GM18868 (cell line): Measurements from ENCODE around the gene CD37.

Source experiments
- ATAC-seq: cut with Tn5 transposase; IDR thresholded peaks from one replicate; pipeline ENCODE4 v1.9.1; 2021; ENCODE audit warnings: mild to moderate bottlenecking, moderate library complexity; ENCODE audit not compliant: unreplicated experiment

Gene CD37

DNA sequence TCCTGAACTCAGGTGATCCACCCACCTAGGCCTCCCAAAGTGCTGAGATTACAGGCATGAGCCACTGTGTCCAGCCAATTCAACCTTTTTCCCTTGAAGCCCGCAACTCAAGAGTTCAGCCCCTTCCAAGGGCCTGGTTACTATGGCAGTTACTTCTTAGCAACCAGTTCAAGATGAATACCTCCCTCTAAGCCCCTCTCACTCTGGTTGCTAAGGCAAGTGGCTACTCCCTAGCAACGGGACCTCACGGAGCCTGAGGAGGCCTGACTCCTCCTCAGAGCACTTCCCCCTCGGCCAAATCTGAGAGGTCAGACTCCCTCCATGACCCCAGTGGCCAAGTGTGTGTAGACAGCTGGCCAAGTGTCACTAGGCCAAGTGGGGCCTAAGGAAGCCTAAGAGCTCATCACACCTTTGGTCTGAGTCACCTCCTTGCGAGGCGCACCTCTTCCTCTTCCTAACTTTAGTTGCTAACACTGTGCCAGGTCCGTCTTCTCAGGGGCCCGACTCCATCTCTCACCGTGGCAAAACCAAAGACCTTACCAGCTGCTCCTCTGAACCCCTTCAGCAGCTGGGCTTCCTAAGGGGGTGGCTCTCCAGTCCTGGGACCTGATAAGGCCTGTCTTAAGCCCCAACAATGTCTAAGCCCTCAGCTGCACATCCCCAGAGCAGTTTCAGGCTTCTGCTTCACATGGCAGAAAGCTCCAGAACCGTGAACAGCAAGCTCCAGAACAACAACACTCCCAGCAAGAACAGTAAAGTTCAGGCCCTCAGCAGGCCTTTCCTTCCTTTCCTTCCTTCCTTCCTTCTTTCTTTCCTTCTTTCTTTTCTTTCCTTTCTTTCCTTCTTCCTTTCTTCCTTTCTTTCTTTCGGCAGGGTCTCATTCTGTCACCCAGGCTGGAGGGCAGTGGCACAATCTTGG lies 9.6 kb downstream of the CD37 start:
- no peak for ATAC-seq

DNA sequence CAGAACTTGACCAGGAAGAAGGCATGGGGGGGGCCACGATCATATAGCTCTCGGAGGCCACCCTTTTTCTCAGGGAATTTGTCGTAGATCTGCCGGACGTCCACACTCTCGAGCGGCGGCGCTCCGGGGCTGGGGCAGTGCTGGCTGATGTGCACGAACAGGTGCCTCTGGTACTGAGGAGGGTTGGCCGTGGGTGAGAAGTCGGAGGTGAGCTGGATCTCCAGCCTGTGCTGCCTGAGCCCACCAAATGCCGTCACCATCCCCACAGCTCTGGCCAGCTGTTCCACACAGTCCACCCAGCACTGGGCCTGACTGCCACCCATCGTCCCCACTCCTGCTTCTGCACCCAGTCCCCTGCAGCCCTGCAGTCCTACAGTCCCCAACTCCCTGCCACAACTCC lies 12.0 kb downstream of the CD37 start:
- no peak for ATAC-seq

DNA sequence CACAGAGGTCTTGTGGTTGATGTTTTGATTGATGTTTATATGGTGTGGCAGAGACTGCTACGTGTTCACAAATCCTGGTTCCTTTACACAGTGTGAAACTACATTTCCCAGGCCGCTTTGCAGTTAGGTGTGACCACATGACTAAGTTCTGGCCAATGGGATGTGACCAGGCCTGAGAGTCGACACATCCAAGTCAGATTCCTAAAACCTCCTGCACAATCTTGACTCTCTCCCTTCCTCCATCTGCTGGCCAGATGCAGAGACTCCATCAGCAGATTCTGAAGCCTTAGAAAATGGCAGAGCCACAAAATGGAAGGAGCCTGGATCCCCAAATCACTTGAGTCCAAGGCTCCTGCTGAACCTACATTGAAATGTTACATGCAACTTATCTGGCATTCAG lies 12.6 kb downstream of the CD37 start:
- ATAC-seq, result no peak

DNA sequence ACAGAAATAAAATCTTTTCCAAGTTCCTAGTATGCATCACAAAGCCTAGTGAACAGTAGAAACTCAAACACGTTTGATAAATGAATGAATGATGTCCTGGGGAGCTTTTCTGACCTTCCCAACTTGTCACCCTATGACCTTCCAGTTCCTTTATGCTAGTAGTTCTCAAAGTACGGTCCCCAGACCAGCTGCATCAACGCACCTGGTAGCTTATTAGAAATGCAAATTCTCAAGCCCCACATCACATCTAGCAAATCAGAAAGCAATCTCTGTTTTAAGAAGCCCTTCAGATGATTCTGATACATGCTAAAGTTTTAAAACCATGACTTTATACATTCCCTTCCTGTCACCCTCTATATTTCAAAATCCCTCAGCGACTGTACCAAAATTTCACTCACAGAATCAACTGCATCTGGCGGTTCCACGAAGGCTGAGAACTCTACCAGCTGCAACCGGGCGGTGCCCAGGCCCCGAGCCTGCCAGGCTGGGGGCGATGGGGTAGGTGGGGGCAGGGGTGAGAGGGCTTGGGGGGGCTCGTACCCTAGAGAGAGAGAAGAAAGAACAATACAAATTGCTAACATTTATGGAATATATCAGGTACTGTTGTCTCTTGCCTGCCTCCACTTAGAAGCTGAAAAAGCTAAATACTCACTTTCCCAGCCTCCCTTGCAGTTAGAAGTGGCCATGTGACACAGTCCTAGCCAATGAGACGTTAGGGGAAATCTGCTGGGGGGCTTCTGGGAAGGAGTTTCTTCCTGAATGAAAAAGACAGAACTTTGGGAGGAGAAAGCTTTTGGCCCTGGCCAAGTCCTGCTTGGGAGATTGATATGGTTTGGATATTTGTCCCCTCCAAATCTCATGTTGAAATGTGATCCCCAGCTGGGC lies 13.3 kb downstream of the CD37 start:
- ATAC-seq, result no peak

DNA sequence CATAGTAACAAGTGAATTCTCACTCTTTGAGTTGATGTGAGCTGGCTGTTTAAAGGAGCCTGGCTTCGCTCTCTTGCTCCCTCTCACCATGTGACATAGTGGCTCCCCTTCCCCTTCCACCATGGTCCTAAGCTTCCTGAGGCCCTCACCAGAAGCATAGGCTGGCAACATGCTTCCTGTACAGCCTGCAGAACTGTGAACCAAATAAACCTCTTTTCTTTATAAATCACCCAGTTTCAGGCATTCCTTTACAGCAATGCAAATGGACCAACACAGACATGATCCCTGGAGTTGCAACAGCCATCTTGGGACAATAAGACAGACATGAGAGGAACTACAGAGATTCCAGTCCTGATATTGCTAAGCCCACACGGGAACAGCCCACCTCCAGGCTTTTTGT lies 14.4 kb downstream of the CD37 start:
- ATAC-seq, result no peak

DNA sequence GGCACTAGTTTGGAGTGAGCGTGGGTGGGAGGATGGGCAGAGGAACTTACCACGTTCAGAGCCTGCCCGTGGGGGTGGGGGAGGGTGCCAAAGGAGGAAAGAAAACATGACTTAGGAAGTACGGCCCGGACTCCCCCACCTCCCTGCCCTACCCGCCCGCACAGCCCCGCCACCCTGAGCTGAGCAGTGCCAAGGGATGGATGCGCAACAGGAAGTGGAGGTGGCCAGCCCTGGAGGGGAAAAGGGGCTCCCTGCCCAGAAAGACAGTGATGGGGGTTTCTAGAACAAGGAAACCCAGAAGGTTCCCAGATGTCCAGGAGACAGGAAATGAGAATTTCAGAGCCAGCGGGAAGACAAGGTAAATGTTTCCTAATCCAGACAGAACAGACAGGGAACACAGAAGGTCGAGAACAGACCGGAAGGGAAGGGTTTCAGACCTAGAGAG lies 20.7 kb downstream of the CD37 start:
- no peak for ATAC-seq

DNA sequence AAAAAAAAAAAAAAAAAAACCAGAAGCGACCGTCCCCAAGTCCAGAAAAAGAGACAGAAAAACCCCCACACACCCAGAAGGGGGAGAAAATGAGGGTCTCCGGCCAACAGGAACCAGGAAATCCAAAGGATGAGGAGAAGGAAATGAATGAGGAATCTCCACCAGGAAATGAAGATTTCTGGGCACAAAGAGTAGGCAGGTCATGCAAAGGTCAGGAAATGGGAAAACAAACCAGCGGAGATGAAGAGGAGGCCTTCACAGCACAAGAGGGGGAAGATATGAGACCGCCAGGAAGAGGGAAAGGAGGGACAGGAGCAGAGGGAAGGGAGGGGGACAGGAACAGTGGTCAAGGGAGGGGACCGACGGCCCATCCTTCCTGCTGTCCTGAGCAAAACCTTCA lies 21.2 kb downstream of the CD37 start:
- no peak for ATAC-seq

DNA sequence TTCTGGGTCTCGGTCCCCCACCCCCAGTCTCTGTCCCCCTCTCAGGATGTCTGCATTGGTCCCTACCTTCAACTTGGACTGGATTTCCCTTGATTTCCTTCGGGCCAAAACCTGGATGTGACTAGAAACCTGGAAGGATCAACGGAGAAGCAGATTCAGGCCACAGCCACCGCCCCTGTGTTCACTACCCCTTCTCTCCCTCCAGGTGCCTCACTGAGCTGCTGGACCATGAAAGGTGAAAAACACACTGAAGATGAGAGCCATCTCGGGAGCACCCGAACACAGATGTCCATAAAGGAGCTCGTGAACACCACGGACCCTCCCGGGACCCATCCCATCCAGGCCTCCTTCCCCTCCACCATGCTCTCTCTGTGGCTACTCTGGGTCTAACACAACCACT lies 22.0 kb downstream of the CD37 start:
- ATAC-seq, result no peak

DNA sequence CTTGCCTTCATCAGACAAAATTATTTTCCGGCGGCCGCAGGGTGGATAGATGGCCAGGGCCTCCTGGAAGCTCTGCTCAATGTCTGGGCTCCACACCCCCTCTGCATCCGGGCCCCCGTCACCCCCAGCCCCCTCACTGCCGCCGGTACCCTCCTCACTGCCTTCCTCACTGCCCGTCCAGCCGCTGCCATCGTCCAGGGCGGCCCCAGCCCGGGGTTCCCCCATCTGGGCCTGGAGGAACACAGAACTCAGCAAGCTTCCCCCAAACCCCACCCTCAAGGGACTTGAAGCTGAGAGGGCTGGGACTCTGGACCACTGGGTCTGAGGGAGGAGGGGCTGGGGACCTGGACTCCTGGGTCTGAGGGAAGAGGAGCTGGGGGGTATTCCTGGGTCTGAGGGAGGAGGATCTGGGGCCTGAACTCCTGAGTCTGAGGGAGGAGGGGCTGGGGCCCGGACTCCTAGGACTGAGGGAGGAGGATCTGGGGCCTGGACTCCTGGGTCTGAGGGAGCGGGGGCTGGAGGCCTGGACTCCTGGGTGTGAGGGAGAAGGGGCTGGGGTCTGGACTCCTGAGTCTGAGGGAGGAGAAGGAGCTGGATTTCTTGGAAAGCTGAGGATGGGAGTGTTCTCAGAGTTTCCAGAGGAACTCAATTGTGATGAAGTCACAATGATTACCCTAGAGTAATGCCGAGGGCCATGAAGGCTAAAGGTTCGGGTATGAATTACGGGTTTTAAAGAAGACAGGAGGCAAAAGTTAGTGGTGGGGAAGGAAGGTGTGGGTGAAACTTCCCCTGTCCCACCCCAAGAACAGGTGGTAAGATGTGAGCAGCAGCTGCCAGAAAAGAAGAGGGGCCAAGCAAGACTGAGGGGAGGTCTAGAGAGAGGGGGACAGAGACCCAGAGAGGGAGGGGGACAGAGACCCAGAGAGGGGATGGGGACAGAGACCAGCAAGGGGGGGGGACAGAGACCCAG lies 24.9 kb downstream of the CD37 start:
- ATAC-seq, result no peak

DNA sequence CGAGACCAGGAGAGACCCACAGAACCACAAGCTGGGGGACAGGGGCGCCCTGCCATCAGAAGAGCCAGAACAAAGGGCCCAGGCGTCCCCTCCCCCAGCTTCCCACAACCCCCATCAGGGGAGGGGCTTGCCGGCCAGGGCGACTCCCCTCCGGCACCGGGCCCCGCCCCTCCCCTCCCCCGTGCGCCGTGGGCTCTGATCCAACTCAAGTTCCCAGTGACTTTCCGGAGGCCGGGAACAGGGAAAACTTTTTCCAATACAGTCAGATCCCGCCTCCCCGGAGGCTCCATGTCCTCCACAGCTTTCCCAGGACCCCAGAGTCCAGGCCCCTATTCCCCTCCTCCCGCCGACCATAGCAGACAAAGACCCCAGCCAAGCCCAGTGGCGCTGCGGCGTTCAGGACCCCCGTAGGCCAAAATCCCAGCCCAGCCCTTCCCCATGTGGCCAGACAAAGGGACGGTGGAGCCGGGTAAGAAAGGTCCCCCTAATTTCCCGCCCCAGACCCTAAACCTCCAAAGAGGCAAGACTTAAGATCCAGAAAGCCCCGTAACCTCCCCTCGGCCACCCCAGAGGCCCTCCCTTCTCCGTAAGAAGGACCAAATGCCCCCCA lies 26.3 kb downstream of the CD37 start:
- ATAC-seq, result no peak

DNA sequence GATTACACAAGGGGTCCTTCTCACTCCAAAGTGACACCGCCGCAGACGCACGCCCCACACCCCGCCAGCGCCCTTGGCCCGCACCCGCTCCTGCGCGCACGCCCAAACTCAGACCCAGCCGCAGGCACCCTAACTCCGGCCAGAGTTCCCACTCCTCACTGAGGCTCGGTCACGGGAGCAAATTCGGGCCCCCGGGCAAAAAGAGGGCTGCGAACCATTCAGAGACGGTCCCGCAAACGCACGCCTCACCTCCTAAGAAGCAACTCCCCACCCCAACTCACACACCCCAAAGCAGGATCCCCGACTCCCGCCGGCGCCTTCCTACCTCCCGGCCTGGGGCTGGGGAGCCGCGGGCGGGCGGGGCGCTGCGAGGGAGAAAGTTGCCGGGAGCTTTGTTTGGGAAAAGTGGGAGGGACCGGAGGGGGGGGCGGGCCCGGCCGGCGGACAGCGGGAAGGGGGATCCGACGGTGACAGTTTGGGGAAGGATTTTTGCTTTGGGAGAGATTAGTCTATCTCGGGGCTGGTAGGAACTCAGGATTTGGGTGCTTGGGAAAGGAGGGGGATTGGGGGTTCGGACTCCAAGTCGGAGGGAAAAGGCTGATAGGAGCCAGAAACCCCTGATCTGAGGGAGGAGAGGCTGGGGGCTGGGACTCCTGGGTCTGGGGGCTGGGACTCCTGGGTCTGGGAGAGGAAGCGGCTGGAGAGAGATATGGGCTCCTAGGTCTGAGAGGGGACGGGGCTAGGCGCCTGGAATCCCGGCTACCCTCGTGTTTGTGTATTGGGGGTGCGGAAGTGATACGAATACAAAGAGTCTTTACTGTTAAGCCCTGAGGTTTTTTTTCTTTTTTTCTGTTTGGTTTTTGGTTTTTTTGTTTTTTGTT lies 27.1 kb downstream of the CD37 start, which contains the start of gene TEAD2:
TEAD2 (minus strand) TSS at position 369 of the 881 bp plus-strand sequence. CDS start 2,341 bp downstream, outside the sequence.
- no peak for ATAC-seq

DNA sequence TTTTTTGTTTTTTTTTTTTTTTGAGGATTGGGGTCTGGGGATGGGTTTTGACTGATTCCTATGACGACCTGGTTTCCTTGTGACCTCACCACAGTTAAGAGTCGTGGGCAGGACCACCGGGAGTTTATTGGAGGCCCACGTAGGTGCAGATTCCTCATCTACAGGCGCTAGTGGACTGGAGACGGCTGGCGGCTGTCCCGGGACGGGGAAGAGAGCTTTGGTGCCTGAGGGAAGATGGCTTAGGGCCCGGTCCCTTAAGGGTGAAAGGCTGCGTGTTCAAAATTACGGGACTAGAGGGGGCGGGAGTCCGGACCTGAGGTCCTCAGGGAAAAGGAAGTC lies 27.7 kb downstream of the CD37 start:
- no peak for ATAC-seq

DNA sequence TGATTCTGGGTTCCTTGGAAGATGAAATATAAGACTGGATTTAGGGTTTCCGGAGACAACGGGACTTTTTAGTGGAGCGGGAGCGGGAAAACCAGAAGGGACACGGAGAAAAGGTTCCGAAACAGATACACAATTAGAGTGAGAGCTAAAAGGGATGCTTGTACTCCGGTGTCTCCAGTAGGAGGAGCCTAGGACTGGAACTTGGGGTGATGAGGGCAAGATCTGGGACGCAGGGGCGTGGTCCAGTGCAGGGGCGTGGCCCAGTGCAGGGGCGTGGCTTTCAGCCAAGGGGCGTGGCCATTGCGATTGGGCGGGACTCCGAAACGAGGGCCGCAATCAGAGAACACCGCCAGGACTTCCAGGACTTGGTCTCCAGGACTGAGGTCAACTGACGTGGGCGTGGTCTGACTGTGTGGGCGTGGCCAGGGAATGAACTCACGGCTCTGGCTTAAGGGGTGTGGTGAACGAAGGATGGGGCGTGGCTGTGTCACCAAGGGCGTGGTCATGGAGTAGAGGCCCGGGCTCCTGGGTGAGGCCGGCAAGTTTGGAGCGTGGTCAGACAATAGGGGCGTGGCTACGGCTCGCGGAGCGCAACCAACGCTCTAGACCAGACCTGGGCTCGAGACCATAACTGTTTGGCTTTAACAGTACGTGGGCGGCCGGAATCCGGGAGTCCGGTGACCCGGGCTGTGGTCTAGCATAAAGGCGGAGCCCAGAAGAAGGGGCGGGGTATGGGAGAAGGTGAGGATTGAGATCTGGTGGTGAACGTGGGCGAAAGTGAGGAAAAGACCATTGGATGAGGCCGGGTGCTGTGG lies 28.3 kb downstream of the CD37 start, which contains the start of gene DKKL1:
DKKL1 (plus strand) TSS at position 610 of the 815 bp plus-strand sequence; CDS start at position 732, 122 bp downstream.
- ATAC-seq, result no peak

DNA sequence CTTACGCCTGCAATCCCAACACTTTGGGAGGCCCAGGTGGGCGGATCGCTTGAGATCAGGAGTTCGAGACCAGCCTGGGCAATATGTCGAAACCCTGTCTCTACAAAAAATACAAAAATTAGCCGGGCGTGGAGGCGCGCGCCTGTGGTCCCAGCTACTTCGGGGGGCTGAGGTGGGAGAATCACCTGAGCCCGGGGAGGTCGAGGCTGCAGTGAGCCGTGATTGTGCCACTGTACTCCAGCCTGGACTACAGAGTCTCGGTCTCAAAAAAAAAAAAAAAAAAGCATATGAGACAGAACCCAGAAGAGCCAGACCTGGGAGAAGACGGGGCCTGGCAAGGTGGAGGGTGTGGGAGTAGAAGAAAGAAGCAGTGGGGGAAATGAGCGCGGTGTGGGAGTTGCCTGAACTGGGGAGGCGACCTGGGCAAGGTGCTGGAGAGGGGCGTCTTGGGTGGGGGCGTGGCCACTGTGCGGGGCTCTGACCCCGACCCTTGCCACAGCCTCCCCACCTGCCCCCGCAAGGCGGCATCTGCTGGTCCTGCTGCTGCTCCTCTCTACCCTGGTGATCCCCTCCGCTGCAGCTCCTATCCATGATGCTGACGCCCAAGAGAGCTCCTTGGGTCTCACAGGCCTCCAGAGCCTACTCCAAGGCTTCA lies 29.0 kb downstream of the CD37 start:
- ATAC-seq, result no peak

DNA sequence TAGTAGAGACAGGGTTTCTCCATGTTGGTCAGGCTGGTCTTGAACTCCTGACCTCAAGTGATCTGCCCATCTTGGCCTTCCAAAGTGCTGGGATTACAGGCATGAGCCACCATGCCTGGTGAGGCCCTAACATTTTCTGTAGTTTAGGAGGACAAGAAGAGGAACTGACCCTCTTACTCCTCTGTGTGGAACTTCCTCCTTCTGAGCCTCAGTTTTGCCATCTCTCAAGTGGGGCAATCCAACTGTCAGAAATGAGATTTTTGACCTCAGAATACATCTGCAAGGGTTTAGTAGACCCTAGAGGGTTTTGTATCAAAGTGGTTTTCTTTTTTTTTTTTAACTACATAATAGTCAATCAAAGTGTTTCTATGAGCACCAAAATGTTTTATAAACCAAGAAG lies 30.9 kb downstream of the CD37 start:
- no peak for ATAC-seq

DNA sequence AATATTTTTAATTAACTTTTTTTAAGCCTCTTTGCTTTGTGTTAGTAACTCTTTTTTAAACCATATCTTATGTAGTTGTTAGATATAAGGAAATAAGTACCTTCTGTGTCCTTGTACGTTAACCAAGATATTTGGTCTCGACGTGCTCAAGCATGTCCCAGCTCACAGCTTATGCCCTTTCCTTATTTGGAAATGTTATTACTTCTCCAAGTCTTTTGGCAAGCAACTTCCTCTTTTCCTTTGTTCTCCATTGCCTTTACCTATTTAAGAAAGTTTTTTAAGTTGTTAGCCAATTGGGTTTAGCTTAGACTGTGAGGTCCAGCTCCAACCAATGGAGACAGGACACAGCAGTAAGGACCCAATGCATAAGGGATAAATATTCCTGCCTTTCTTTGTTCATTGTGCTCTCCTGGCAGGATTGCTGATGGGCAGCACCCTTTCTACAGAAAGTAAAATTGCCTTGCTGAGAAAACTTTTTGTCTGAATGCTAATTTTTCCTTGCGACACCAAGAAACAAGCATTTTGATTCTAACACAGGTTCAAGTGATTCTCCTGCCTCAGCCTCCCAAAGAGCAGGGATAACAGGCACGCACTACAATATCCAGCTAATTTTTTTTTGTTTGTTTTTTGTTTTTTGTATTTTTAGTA lies 33.6 kb downstream of the CD37 start:
- ATAC-seq, result no peak

DNA sequence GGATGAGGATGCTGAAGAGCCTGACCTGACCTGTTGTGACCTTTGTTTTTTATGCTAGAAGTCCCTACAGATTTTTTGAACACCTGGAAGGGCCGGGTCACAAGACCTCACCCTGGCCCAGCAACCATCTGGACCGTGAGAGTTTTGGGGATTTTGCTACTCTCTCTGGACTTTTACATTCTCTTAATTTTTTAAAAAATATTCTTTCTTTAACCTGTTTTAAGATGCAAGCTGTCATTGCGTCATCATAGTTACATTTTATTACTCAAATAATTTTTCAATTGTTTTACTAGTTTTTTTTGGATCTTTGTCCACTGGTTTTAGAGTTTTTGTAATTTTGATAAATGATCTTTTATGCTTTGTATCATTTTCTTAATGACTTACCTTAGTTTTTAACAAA lies 36.0 kb downstream of the CD37 start:
- ATAC-seq, result no peak
